Stimulated activated CD8-positive, alpha-beta memory T cell treated with anti-CD3 and anti-CD28 coated beads, Interleukin-4, amount 100 ng/mL, for 4 hours (primary cell): ENCODE data around the gene RHOJ.
"Not testable (repeated sequence)": the region's sequence is repeated elsewhere in the genome, so short reads cannot be mapped to it uniquely, and the experiment has no call there.

Source experiments
- DNase-seq, 2 donors: peaks; one replicate each; pipeline ENCODE4 v3.0.0-alpha.2; 2020; ENCODE audit warnings: low read depth in 2 of 2, low spot score in 1 of 2

Gene RHOJ

DNA sequence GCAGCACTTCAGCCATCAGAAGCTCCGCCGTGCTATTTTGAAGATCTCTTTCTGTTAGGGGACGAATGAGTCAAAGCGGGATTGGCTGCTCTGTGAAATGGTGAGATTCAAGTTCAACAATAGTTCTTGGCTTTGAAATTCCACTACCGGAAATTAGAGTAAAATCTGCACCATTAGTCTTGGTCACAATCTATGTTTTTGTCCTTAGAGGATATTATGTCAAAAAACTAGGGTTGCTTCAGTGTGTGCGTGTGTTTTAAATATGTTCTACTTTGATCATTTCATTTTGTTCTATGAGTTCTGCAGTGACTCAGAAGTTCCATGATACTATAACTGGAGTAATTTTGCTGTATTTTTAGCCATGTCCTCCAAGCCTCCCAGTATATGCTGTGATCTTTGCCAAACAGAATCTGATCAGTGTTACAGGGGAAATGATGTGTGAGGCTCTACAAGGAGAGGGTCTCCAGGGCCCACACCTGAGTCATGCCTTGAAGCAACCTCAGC is 91.9 kb downstream of the RHOJ start:
- DNase-seq: no peak

DNA sequence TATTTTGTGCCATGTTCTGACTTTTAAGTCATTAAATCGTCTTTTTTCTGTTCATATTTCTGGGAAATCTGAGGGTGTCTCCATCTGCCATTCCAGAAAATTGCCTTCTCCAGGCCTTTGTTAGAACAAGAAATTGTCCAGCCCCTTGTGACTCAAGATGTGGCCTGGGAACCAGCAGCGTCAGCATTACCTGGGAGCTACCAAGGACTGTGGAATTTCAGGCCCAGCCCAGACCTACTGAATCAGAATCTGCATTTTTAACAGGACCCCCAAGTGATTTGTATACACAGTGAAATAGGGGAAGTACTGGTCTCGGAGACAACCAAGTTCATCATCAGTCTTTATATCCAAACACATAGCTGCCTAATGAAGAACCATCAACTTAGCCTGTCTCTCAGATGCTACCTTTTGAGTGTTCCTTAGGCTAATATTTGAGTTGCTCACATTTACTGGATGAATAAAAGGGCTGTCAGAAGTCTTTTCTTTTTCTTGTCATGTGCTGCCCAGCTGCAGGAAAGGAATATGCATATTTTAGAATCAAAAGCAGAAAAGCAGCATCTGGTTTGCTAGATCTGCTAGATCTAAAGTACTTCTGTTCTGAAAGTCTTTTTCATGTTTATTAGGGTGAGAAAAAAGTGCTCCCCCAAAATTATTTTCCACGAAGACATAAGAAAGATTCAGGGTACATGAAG is 93.3 kb downstream of the RHOJ start:
- no peak for DNase-seq

DNA sequence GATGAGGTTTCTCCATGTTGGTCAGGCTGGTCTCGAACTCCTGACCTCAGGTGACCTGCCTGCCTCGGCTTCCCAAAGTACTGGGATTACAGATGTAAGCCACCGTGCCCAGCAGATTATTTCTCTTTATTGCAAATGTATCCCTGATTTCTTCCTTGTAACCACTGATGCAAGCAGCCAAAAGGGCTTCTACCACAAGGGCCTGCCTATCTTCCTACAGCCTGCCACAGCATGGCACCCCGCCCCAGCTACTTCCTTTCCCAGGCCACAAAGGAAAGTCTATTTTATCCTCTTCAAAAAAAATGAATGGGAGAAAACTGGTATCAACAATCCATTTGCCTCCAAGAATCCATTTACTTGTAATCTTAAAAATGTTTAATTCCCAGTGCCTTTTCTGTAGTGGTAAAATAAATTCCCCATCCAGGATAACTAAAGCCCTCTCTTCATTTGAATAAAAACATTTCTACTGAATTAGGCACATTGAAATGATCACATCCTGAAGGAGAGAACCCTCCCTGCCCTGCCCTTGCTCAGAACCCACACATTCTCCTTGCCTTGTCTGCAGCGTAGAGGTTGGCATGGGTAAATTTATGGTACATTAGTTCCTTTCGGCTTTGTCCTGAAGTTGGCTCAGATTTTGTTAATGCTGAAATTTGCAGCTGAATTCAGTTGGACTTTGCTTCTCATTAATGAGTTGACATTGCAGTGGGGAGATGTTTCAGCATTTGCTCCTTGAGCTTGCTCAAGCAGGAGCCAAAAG is 95.3 kb downstream of the RHOJ start:
- DNase-seq: no peak

DNA sequence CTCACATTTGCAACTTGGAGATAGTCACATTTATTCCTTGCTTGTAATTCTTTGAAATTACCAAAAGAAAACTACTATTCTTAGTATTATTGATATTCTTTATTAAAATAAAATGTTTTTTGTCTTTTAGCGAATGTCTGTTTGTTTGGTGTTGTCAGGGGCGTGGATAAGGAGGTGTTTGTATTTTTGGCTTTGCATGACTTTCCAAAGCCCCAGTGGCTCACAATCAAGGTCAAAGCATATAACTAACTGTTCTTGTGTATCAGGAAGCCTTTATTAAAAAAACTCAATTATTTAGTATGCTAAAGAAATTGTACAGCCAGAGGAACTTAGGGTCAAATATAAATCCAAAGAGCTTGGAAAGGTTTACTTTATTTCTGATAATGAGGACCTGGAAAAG is 96.6 kb downstream of the RHOJ start:
- DNase-seq: no peak

DNA sequence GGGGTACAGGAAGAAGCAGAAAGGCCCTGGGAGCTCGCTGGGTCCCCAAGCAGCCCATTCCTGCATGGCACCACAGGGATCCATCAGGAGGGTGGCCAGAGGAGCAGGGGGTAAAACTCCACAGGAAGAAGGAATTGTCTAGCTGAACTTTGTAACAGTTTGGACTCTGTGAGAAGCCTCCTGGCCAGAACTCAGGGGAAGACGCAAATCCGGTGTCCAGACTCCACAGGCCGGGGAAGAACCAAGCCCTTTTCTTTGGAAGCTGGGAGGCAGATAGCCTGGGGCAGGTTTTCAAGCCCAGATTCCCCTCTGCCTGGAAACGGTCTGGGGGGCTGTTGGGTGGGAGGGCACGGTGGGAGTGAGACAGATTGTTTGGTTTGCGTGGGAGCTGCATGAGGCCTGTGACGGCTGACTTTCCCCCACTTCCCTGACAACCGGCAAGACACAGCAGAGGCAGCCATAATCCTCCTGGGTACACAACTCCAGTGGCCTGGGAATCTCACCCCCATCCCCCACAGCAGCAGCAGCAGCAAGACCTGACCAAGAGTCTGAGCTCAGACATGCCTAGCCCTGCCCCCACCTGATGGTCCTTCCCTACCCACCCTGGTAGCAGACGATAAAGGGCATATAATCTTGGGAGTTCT is 97.8 kb downstream of the RHOJ start:
- DNase-seq: no peak

DNA sequence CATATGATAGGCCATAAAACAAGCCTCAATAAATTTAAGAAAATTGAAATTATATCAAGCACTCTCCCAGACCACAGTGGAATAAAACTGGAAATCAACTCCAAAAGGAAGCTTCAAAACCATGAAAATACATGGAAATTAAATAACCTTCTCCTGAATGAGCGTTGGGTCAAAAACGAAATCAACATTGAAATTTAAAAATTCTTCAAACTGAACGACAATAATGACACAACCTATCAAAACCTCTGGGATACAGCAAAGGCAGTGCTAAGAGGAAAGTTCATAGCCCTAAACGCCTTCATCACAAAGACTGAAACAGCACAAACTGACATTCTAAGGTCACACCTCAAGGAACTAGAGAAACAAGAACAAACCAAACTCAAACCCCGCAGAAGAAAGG is 100.2 kb downstream of the RHOJ start:
- DNase-seq: not testable (repeated sequence)

DNA sequence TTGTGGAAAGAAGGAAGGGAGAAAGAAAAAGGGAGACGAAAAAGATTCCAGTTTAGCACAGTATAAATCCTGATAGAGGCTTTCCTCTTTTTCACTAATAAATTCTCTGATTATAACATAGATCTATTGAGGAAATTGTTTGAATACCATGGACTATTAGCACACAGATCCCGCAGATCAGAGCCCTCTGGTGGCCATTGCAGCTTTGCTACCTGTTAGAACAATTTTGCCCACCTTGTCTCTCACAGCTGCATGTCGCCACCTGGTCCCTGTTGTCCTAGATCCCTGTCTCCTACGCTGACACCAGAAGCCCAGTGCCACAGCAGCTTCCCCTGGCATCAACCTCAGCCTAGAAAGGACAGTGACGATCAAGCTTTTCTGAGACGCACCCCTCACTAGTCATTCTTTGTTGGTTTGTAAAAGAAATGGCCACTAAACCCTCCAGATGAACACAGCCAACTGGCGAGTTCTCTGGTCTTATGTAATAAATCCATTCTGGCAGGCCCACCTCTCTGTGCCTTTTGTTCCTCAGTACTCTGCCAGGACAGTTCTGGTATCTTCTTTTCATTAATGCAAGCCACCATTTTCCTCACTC is 104.6 kb downstream of the RHOJ start:
- DNase-seq: no peak

DNA sequence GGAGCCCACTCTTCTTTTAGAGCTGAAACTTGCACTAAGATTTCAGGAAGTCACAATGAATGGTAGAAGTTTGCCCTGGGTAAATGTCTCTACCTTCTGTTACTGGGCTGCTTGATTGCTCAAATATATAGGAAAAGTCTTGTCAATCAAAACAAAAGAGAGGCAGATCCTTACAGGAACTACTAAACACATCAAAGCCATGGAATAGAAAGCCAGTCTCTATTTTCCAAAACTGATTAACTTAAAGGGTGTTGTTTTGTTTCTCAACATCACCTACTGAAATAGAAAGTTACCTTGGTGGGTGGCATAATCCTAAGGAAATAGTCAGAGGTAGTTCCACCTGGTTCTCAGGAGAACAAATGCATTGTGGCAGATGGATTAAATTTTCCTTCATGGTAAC is 114.6 kb downstream of the RHOJ start, which contains the start of gene GPHB5:
Gene GPHB5, minus strand, starts transcription at position 101 of the 400 bp plus-strand sequence. CDS start 1,086 bp downstream, outside the sequence.
- DNase-seq: no peak

DNA sequence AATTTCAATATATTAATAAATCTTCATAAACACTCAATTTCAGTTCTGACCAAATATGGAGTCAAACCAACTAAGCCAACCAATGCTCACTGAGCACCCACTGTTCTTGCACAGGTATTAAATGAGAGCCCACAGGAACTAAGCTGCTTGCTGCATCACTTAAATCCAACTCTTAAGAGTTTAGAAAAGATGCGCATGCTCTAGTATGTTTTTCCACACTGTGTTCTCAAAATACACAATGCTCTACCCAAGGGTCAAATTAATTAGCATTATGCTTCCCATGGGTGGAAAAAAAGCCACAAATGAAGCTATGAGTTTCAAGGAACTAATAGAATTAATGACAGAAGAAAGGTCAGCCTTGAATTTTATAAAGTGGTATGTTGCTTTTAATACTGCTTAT is 118.2 kb downstream of the RHOJ start:
- no peak for DNase-seq

DNA sequence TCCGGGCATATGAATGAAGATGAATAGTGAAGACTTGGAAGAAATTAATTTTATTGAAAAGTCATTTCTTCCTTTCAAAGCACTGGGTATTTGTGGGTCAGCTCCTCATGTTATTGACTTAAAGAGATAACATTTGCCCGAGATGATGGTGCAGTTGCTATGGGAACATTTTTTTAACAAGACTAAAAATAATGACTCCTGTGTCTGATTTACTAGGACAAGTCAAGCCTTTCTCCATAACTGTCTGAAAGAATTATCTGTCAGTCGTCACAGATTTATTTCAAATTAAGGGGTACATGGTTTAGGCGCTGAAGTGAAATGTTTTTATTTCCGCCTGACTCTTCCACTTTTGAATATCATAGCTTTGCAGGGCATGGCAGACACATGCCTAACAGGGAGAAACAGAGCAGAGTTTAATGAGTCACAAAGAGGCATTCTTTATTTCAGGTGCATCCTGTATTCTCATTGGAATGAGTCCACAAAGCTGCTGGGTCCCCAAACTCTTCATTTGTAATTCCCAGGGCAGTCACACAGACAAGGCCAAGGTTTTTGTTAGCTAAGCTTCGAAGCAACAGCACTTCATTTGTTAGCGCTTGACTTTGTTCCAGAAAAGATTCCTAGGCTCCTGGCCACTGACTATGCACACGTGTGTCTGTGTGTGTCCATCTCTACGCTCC is 118.8 kb downstream of the RHOJ start:
- DNase-seq: no peak

DNA sequence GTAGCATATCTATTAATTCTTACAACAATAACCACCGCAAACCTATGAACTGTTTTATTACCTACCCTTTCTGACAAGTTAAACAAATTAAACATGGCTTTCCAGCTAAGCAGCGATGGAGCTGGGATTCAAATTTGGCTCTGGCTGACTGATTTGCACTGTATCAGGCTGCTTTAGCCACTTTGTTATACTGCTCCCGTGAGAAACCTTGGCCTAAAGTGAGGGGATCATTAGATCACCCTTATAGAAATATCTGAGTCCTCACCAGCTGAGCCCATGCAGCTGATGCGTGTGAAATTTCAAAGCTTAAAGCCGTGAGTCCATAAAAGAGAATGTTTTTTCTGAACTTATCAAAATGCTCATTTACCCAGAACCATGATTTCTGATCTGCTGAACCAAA is 122.6 kb downstream of the RHOJ start:
- no peak for DNase-seq

DNA sequence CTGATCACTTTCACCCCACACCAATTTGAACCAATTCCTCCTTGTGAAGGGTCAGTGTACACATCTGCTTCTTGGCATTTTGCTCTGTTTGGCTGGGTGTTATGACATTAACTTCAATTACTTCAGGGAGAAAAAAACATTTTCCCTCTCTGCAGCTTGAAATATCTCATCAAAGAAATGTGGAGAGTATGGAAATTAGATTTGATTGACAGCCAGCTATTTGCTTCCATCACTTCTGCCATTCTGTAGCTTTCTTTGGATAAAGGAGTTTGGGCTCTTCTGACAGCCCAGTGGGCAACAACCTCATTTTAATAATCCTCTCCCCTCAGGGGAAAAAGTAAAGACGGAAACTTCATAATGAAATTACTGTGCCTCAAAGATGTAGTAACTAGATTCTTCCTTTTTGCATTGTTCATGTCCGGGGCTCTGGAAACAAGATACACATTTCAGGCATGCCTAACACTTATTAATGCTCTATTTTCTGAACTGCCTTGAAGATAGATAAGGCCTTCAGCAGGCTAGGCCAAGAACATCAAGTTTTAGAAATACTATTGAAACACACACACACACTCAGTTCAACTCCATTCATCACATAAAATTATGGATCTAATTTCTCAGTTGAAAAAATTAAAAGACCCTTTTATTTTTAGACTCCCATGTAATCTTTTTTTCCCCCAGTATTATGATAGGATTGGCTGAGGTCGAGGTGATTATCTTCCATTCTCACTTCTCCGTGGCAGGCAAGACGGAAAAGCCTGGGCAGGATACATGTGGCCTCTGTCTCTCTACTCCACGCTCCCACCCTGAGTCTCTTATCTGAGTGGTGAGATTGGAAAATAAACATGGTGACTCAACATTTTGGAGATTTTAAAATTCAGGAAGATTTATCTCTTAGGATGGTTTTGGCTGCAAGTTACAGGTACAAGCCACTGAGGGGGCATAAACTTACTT is 124.8 kb downstream of the RHOJ start:
- DNase-seq: no peak

DNA sequence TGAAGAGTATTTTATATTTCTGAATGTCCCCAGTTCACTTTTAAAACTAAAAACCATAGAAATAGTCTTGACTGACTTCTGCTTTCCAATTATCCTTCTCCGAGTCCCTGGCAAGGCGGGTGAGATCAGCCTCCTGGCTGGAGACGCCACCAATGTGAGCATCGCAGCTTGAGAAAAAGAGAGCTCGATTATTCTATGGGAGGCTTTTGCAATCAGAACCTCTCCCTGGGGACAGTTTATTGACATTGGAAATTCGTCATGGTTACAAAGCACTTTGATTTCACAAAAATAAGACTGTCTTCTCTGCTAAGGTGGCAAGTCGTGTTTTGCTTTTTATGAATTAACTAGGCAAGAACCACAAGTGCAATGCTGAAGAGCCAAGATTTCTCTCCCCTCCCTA is 138.1 kb downstream of the RHOJ start:
- DNase-seq: no peak
